Measurements from ENCODE around the gene PDZRN4. TPM values are rescaled to one million over a fixed set of nuclear protein-coding genes. Genes with fewer than 3 reads are reported as not detected.

Gene PDZRN4
- total and polyA plus RNA-seq, 8 donors, result 0.11 to 0.76 (median 0.34) TPM

DNA sequence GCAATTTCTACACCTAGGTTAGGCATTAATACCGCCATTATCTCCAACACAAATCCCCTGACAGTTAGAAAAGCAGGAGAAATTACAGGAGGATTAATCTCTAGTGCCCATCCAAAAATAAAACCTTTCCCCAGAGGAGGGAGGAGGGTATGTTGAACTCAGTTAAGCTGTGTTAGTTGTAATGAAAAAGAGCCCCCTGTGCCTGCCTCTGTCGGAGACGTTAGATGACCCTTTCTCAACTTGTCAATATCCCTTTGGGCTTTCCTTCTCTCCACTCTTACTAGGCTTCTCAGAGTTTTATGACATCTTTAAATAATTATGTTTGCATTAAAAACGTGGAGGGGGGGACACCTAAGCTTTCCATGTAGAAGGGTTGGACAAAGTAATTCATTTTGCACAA is 278.2 kb downstream of the PDZRN4 start:
- H3K36me3 ChIP-seq, result no peaks in the 10 kb centered on the region
- TF ChIP-seq, protein P1, sequence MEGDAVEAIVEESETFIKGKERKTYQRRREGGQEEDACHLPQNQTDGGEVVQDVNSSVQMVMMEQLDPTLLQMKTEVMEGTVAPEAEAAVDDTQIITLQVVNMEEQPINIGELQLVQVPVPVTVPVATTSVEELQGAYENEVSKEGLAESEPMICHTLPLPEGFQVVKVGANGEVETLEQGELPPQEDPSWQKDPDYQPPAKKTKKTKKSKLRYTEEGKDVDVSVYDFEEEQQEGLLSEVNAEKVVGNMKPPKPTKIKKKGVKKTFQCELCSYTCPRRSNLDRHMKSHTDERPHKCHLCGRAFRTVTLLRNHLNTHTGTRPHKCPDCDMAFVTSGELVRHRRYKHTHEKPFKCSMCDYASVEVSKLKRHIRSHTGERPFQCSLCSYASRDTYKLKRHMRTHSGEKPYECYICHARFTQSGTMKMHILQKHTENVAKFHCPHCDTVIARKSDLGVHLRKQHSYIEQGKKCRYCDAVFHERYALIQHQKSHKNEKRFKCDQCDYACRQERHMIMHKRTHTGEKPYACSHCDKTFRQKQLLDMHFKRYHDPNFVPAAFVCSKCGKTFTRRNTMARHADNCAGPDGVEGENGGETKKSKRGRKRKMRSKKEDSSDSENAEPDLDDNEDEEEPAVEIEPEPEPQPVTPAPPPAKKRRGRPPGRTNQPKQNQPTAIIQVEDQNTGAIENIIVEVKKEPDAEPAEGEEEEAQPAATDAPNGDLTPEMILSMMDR (IDR thresholded peaks at IDR 0.05), result no peak
- no peak for DNase-seq
- H3K4me1 ChIP-seq, result no peaks in the 10 kb centered on the region
- H3K27me3 ChIP-seq, result no peaks in the 10 kb centered on the region
- H3K9me3 ChIP-seq, result no peaks in the 10 kb centered on the region
- H3K27ac ChIP-seq, result no peak overlapping the region
- H3K4me3 ChIP-seq, result no peak overlapping the region
- intact Hi-C loops (cut with DNase I), result no loop called here
- ATAC-seq, result no peak

DNA sequence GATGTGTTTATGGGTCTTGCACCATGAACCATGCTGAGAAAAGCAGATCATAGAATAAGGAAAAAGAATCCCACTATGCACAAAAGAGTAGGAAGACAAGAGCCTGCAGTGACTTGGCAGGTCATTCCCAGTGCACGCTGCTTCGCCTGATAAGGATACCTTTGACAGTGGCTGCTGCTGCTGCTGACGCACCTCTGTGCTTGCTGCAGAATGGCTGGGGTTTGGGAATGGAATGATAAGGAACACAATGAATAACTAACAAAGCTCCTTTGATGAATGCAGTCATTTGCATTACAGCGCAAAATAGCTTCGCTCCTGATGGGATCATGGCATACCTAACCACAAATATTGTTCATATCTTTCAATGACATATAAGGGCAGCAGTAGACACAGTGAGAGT is 278.7 kb downstream of the PDZRN4 start:
- intact Hi-C loops (cut with DNase I), result no loop called here
- Histone ChIP-seq H3K4me3 (no peak overlapping the region), H3K27ac (no peak overlapping the region), H3K27me3 (no peaks in the 10 kb centered on the region), H3K4me1 (no peaks in the 10 kb centered on the region), H3K9me3 (no peaks in the 10 kb centered on the region), H3K36me3 (no peaks in the 10 kb centered on the region)
- ATAC-seq (no peak), DNase-seq (no peak)
- TF ChIP-seq, protein P1 (IDR thresholded peaks at IDR 0.05), result no peak

DNA sequence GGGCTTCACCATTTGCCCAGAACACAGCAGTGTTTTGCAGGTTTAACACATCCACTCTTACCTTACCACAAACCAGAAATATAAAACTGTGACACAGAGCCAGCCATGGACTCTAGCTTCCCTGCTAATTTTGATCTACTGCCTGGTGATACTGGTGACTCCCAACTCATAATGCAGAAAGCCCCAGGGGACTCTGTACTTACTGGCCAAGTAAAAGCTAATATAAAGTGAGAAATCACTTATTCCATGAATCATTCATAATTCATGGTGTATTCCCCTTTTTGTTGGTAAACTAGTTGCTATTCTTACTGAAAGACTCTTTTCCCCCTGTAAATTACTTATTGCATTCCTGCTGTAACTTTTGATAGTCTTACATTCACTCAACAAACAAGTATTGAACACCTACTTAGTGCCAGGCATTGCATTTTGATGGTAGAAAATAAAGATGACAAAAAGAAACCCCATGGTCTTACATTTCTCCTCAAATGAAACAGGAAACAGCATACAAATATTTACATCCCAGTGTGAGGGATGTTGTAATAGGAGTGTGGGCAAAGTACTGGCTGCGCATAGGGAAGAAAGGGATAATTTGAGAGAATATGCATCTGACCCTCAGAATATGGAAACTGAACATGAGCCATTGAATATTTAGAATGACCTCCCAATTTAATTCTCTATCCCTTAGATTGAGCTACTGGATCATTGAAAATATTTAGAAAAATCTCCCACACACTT is 279.6 kb downstream of the PDZRN4 start:
- ATAC-seq (no peak), DNase-seq (no peak)
- Histone ChIP-seq H3K9me3 (no peaks in the 10 kb centered on the region), H3K27me3 (no peaks in the 10 kb centered on the region), H3K4me1 (no peaks in the 10 kb centered on the region), H3K27ac (no peak overlapping the region), H3K36me3 (no peaks in the 10 kb centered on the region), H3K4me3 (no peak overlapping the region)
- TF ChIP-seq, protein P1 (IDR thresholded peaks at IDR 0.05), result no peak
- intact Hi-C loops (cut with DNase I), result no loop called here

DNA sequence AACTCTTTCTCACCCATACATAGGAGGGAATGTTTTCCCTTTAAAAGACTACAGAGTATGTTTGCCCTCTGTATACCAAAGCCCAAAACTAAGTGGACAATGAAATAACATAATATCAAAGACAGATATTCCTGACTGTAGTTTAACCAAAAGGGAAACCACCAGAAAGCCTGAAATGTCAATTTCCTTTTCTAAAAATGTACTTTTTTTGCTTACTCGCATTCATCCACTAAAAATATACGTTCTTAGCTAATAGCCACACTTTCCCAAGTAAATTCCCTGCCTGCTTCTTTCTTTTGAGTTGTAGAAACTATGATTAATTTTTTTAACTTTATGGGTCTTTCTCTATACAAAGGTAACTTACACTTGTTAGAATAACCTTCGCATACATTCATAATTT is 280.2 kb downstream of the PDZRN4 start:
- intact Hi-C loops (cut with DNase I), result no loop called here
- Histone ChIP-seq H3K4me3 (no peak overlapping the region), H3K4me1 (no peaks in the 10 kb centered on the region), H3K9me3 (no peaks in the 10 kb centered on the region), H3K27me3 (no peaks in the 10 kb centered on the region), H3K36me3 (no peaks in the 10 kb centered on the region), H3K27ac (no peak overlapping the region)
- TF ChIP-seq, protein P1 (IDR thresholded peaks at IDR 0.05), result no peak
- DNase-seq (no peak), ATAC-seq (no peak)

DNA sequence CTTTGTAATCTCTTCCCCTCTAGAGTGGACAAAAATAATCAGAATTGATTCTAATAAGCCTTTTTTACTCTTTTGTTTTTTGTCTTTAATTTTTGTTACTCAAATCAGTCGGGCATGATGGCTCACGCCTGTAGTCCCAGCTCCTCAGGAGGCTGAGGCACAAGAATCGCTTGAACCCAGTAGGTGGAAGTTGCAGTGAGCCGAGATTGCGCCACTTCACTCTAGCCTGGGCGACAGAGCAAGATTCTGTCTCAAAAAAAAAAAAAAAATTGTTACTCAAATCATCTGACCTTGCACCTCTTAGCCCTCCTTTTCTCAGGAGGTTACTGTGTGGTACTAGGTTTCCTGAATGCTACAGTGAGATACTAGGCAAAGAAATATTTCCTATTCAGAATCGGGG is 280.6 kb downstream of the PDZRN4 start:
- TF ChIP-seq, protein P1 (IDR thresholded peaks at IDR 0.05), result no peak
- Histone ChIP-seq H3K9me3 (no peaks in the 10 kb centered on the region), H3K4me1 (no peaks in the 10 kb centered on the region), H3K4me3 (no peak overlapping the region), H3K27me3 (no peaks in the 10 kb centered on the region), H3K27ac (no peak overlapping the region), H3K36me3 (no peaks in the 10 kb centered on the region)
- peak in 1 of 4 donors; percentile 31 for DNase-seq
- ATAC-seq, result no peak
- intact Hi-C loops (cut with DNase I), result no loop called here

Measured in left lung (tissue), 10 donors.